ENCODE data around the gene SDF4.

- TF ChIP-seq CTCF (IDR thresholded peaks at IDR 0.05) (no peak), EZH2 (IDR thresholded peaks at IDR 0.05; ENCODE audit: borderline replicate concordance, insufficient read depth, low read depth, low read length, poor library complexity, severe bottlenecking) (no peak)
Observed at GRCh38 chr1:1233567-1233892, 1.7 kb upstream of the SDF4 start.

Measured in B cell (primary cell).